ENCODE data around the gene LCN10. TPM values are rescaled to one million over a fixed set of nuclear protein-coding genes. Genes with fewer than 3 reads are reported as not detected.

LCN10 gene
- total and polyA plus RNA-seq, 2 donors (not counting 3 experiments of a cell fraction or from before 2014, with no cell fraction given) = not detected

- FAIRE-seq (no peak), DNase-seq (ENCODE audit: low read depth, low spot score) (no peak)
- BruUV-seq (replicated peaks) = no TSS peak
- no peak overlapping the region for H3K9ac ChIP-seq (replicated peaks; ENCODE audit: extremely low read depth, insufficient read depth, low read length)
- H3K79me2 ChIP-seq (ENCODE audit: control insufficient read depth, insufficient read depth, low read length) = no peaks in the 10 kb centered on the region
- dilution Hi-C loops (cut with MboI; ENCODE audit: extremely low pct_ligation_motif_present, low sequenced_read_pairs) = no loop called here
- H3K4me1 ChIP-seq (ENCODE audit: control insufficient read depth, extremely low read depth, insufficient read depth, low read length) = no peaks in the 10 kb centered on the region
- no peak overlapping the region for H3K27ac ChIP-seq (ENCODE audit: insufficient read depth, low read depth, low read length)
- ChIA-PET POLR2A (no interaction called here), CTCF (no interaction called here)
- H3K9me1 ChIP-seq (replicated peaks; ENCODE audit: control insufficient read depth, extremely low read depth, insufficient read depth, low read length) = no peaks in the 10 kb centered on the region
- H3K4me3 ChIP-seq (replicated peaks in 1 of 3; ENCODE audit: insufficient read depth in 1 of 3, low read depth in 1 of 3, low read length in 3 of 3) = no peak overlapping the region
- H2AFZ ChIP-seq (ENCODE audit: low read depth, low read length) = no peak overlapping the region
- intact Hi-C loops (cut with micrococcal nuclease) = no loop called here
- no peaks in the 10 kb centered on the region for H3K27me3 ChIP-seq (ENCODE audit: control insufficient read depth in 2 of 2, insufficient read depth in 2 of 2, low read length in 2 of 2)
- no peaks in the 10 kb centered on the region for H3K9me3 ChIP-seq (replicated peaks; ENCODE audit: control insufficient read depth, insufficient read depth, low read length)
- H3K36me3 ChIP-seq (ENCODE audit: control insufficient read depth in 2 of 2, extremely low read depth in 1 of 2, insufficient read depth in 2 of 2, low read length in 2 of 2) = no peaks in the 10 kb centered on the region
- H4K20me1 ChIP-seq (replicated peaks; ENCODE audit: control insufficient read depth, extremely low read depth, insufficient read depth, low read length) = no peaks in the 10 kb centered on the region
- H3K4me2 ChIP-seq (ENCODE audit: insufficient read depth, low read length) = no peak overlapping the region
- TF ChIP-seq GATA2 (IDR thresholded peaks at IDR 0.05; ENCODE audit: insufficient read depth, insufficient read length, low read depth, low read length) = no peak
- no peak for TF ChIP-seq MAX (IDR thresholded peaks at IDR 0.05; ENCODE audit: insufficient read depth, insufficient read length)
- no peak for TF ChIP-seq EZH2 (IDR thresholded peaks at IDR 0.05; ENCODE audit: borderline replicate concordance, low read depth, low read length, severe bottlenecking)
- no peak for TF ChIP-seq POLR2AphosphoS5 (IDR thresholded peaks at IDR 0.05; ENCODE audit: insufficient read depth, low read depth, low read length)
- TF ChIP-seq CTCF (IDR thresholded peaks at IDR 0.05; ENCODE audit: extremely low read depth in 1 of 2, insufficient read depth in 1 of 2, low read depth in 1 of 2, low read length in 2 of 2) = no peak
- no peak for TF ChIP-seq MYC (IDR thresholded peaks at IDR 0.05; ENCODE audit: low read depth, low read length)
- TF ChIP-seq FOS (IDR thresholded peaks at IDR 0.05; ENCODE audit: borderline replicate concordance, insufficient read depth, low read length) = no peak
- TF ChIP-seq JUN (IDR thresholded peaks at IDR 0.05; ENCODE audit: borderline replicate concordance, insufficient read depth, insufficient read length, low read depth) = no peak
- no peak for TF ChIP-seq POLR2A (IDR thresholded peaks at IDR 0.05; ENCODE audit: low read depth, low read length)
These were observed 22.3 kb upstream of the LCN10 start for GRCh38 chr9:136765041-136765440.
